Immature natural killer cell (primary cell): Measurements from ENCODE around the gene JPH3. TPM values are rescaled to one million over a fixed set of nuclear protein-coding genes. Genes with fewer than 3 reads are reported as not detected.

Experiments
- DNase-seq, 3 donors: peaks; one replicate each; pipeline ENCODE4 v3.0.0; 2022; ENCODE audit warnings: mixed read lengths in 1 of 3
- H3K27ac Mint-ChIP-seq, 6 donors: one replicate each; pipeline ENCODE4 v1.8.0; 2020; ENCODE audit warnings: mixed read lengths in 6 of 6, mild to moderate bottlenecking in 5 of 6, inconsistent platforms in 4 of 6, moderate library complexity in 3 of 6
- H3K27me3 Mint-ChIP-seq, 3 donors: one replicate each; pipeline ENCODE4 v1.8.0; 2020 to 2021; ENCODE audit warnings: low read depth in 3 of 3, mild to moderate bottlenecking in 3 of 3, mixed read lengths in 3 of 3, moderate library complexity in 3 of 3, inconsistent platforms in 1 of 3
- H3K36me3 Mint-ChIP-seq, 3 donors: one replicate each; pipeline ENCODE4 v1.8.0; 2020; ENCODE audit warnings: mixed read lengths in 3 of 3, inconsistent platforms in 2 of 3, mild to moderate bottlenecking in 2 of 3
- H3K4me1 Mint-ChIP-seq, 2 donors: one replicate each; pipeline ENCODE4 v1.8.0; 2020; ENCODE audit warnings: inconsistent platforms in 2 of 2, mild to moderate bottlenecking in 2 of 2, mixed read lengths in 2 of 2, moderate library complexity in 1 of 2
- H3K4me3 Mint-ChIP-seq, 5 donors: one replicate each; pipeline ENCODE4 v1.8.0; 2020; ENCODE audit warnings: mild to moderate bottlenecking in 5 of 5, mixed read lengths in 5 of 5, inconsistent platforms in 3 of 5, moderate library complexity in 3 of 5
- H3K9me3 Mint-ChIP-seq, 6 donors: one replicate each; pipeline ENCODE4 v1.8.0; 2020; ENCODE audit warnings: mild to moderate bottlenecking in 6 of 6, mixed read lengths in 6 of 6, inconsistent platforms in 4 of 6, moderate library complexity in 3 of 6
- polyA plus RNA-seq, 3 donors: library from polyadenylated mRNA; unstranded; fragments of 300-500 nt; fragmentation: Illumina TruSeq; gene quantifications; one replicate each; pipeline ENCODE4 v1.2.3, GENCODE V29; 2021

The JPH3 gene
- polyA plus RNA-seq, 3 donors from 2014 or later, result not detected

- no peak for DNase-seq
- Mint-ChIP-seq H3K4me1 (no peaks in the 10 kb centered on the region), H3K36me3 (no peaks in the 10 kb centered on the region), H3K9me3 (no peaks in the 10 kb centered on the region), H3K4me3 (no peak overlapping the region), H3K27ac (no peak overlapping the region), H3K27me3 (peaks cover 0 to 4% (median 2%) of the 10 kb centered on the region in 3 donors)
Measured at GRCh38 chr16:87616556-87616955, 14.2 kb downstream of the JPH3 start.

GRCh38 chr16:87618216-87618615, 15.9 kb downstream of the JPH3 start:
- DNase-seq, result no peak
- Mint-ChIP-seq H3K4me3 (no peak overlapping the region), H3K9me3 (no peaks in the 10 kb centered on the region), H3K4me1 (no peaks in the 10 kb centered on the region), H3K36me3 (no peaks in the 10 kb centered on the region), H3K27ac (no peak overlapping the region), H3K27me3 (peaks cover 0 to 4% (median 0%) of the 10 kb centered on the region in 3 donors)

GRCh38 chr16:87619360-87620200, 17.3 kb downstream of the JPH3 start:
- H3K36me3 Mint-ChIP-seq, result no peaks in the 10 kb centered on the region
- no peak overlapping the region for H3K27ac Mint-ChIP-seq
- H3K27me3 Mint-ChIP-seq, result peaks cover 0 to 4% (median 0%) of the 10 kb centered on the region in 3 donors
- no peaks in the 10 kb centered on the region for H3K9me3 Mint-ChIP-seq
- no peaks in the 10 kb centered on the region for H3K4me1 Mint-ChIP-seq
- no peak overlapping the region for H3K4me3 Mint-ChIP-seq
- no peak for DNase-seq

- no peaks in the 10 kb centered on the region for H3K36me3 Mint-ChIP-seq
- H3K9me3 Mint-ChIP-seq, result no peaks in the 10 kb centered on the region
- DNase-seq, result no peak
- peaks cover 0 to 4% (median 0%) of the 10 kb centered on the region in 3 donors for H3K27me3 Mint-ChIP-seq
- no peak overlapping the region for H3K4me3 Mint-ChIP-seq
- H3K4me1 Mint-ChIP-seq, result no peaks in the 10 kb centered on the region
- no peak overlapping the region for H3K27ac Mint-ChIP-seq
Measured at GRCh38 chr16:87620201-87620495, 17.8 kb downstream of the JPH3 start.

- no peak for DNase-seq
- Mint-ChIP-seq H3K9me3 (no peaks in the 10 kb centered on the region), H3K36me3 (no peaks in the 10 kb centered on the region), H3K27ac (no peak overlapping the region), H3K4me3 (no peak overlapping the region), H3K4me1 (no peaks in the 10 kb centered on the region), H3K27me3 (peaks cover 0 to 2% (median 0%) of the 10 kb centered on the region in 3 donors)
Measured at GRCh38 chr16:87621550-87621829, 19.2 kb downstream of the JPH3 start.

- H3K4me1 Mint-ChIP-seq, result no peaks in the 10 kb centered on the region
- no peak for DNase-seq
- no peaks in the 10 kb centered on the region for H3K36me3 Mint-ChIP-seq
- no peak overlapping the region for H3K27ac Mint-ChIP-seq
- no peak overlapping the region for H3K4me3 Mint-ChIP-seq
- peaks cover 0 to 2% (median 0%) of the 10 kb centered on the region in 3 donors for H3K27me3 Mint-ChIP-seq
- H3K9me3 Mint-ChIP-seq, result no peaks in the 10 kb centered on the region
Measured at GRCh38 chr16:87621976-87622713, 19.8 kb downstream of the JPH3 start.

GRCh38 chr16:87622756-87623319, 20.5 kb downstream of the JPH3 start:
- Mint-ChIP-seq H3K27ac (no peak overlapping the region), H3K27me3 (peaks cover 0 to 2% (median 0%) of the 10 kb centered on the region in 3 donors), H3K4me3 (no peak overlapping the region), H3K36me3 (no peaks in the 10 kb centered on the region), H3K4me1 (no peaks in the 10 kb centered on the region), H3K9me3 (no peaks in the 10 kb centered on the region)
- no peak for DNase-seq

GRCh38 chr16:87625241-87625797, 23.0 kb downstream of the JPH3 start:
- H3K9me3 Mint-ChIP-seq, result no peaks in the 10 kb centered on the region
- no peak overlapping the region for H3K27ac Mint-ChIP-seq
- no peaks in the 10 kb centered on the region for H3K4me1 Mint-ChIP-seq
- peaks cover 0 to 3% (median 0%) of the 10 kb centered on the region in 3 donors for H3K27me3 Mint-ChIP-seq
- H3K4me3 Mint-ChIP-seq, result no peak overlapping the region
- H3K36me3 Mint-ChIP-seq, result no peaks in the 10 kb centered on the region
- no peak for DNase-seq

GRCh38 chr16:87626401-87626800, 24.1 kb downstream of the JPH3 start:
- H3K9me3 Mint-ChIP-seq, result peaks cover 0 to 9% (median 2%) of the 10 kb centered on the region in 6 donors
- no peak for DNase-seq

GRCh38 chr16:87626905-87627304, 24.6 kb downstream of the JPH3 start:
- H3K4me3 Mint-ChIP-seq, result no peak overlapping the region

More at GRCh38 chr16:87626401-87626800, 24.1 kb downstream of the JPH3 start:
- H3K27me3 Mint-ChIP-seq, result peaks cover 0 to 3% (median 3%) of the 10 kb centered on the region in 3 donors
- H3K4me1 Mint-ChIP-seq, result no peaks in the 10 kb centered on the region
- no peak overlapping the region for H3K27ac Mint-ChIP-seq
- H3K36me3 Mint-ChIP-seq, result peaks cover 0 to 9% (median 0%) of the 10 kb centered on the region in 3 donors
- no peak overlapping the region for H3K4me3 Mint-ChIP-seq

GRCh38 chr16:87627542-87628245, 25.4 kb downstream of the JPH3 start:
- Mint-ChIP-seq H3K27me3 (peaks cover 3 to 5% (median 3%) of the 10 kb centered on the region in 3 donors), H3K4me3 (no peak overlapping the region), H3K9me3 (peaks cover 0 to 15% (median 5%) of the 10 kb centered on the region in 6 donors), H3K36me3 (peaks cover 0 to 9% (median 0%) of the 10 kb centered on the region in 3 donors), H3K27ac (no peak overlapping the region), H3K4me1 (no peaks in the 10 kb centered on the region)
- no peak for DNase-seq

More at GRCh38 chr16:87626905-87627304, 24.6 kb downstream of the JPH3 start:
- Mint-ChIP-seq H3K4me1 (no peaks in the 10 kb centered on the region), H3K27ac (no peak overlapping the region), H3K36me3 (peaks cover 0 to 9% (median 0%) of the 10 kb centered on the region in 3 donors), H3K27me3 (peaks cover 0 to 5% (median 3%) of the 10 kb centered on the region in 3 donors), H3K9me3 (peaks cover 0 to 14% (median 5%) of the 10 kb centered on the region in 6 donors)
- DNase-seq, result no peak

GRCh38 chr16:87628246-87628923, 26.1 kb downstream of the JPH3 start:
- Mint-ChIP-seq H3K36me3 (peaks cover 0 to 9% (median 0%) of the 10 kb centered on the region in 3 donors), H3K4me1 (no peaks in the 10 kb centered on the region), H3K27me3 (peaks cover 3 to 5% (median 5%) of the 10 kb centered on the region in 3 donors), H3K4me3 (no peak overlapping the region), H3K9me3 (peaks cover 0 to 15% (median 5%) of the 10 kb centered on the region in 6 donors), H3K27ac (no peak overlapping the region)
- DNase-seq, result no peak

GRCh38 chr16:87628940-87629339, 26.6 kb downstream of the JPH3 start:
- Mint-ChIP-seq H3K36me3 (peaks cover 0 to 9% (median 0%) of the 10 kb centered on the region in 3 donors), H3K27me3 (peaks cover 3 to 5% (median 5%) of the 10 kb centered on the region in 3 donors), H3K4me3 (no peak overlapping the region), H3K9me3 (peaks cover 0 to 15% (median 5%) of the 10 kb centered on the region in 6 donors), H3K27ac (no peak overlapping the region), H3K4me1 (peaks cover 0 to 2% of the 10 kb centered on the region in 2 donors)
- no peak for DNase-seq
